ENCODE results near the gene WWOX. TPM values are rescaled to one million over a fixed set of nuclear protein-coding genes. Genes with fewer than 3 reads are reported as not detected.
"Not testable (repeated sequence)": the region's sequence is repeated elsewhere in the genome, so short reads cannot be mapped to it uniquely, and the experiment has no call there.

The WWOX gene
- total and polyA plus RNA-seq, 4 experiments from 2014 or later: 10.4 to 23.1 (median 17.5) TPM

GRCh38 chr16:79045191-79045590 lies 945.7 kb downstream of the WWOX start:
- POLR2A ChIA-PET (ENCODE audit: partially characterized antibody): interaction anchor here (0.6 kb wide), 1 partner anchor 145 kb away, joined by 3 read pairs; no protein-coding TSS in a partner anchor
- CTCF ChIA-PET (ENCODE audit: partially characterized antibody): interaction anchor here (0.6 to 2.1 kb wide), 3 partner anchors 11 to 1378 kb away, joined by 3 to 5 read pairs (median 5); no protein-coding TSS in a partner anchor
- no peaks in the 10 kb centered on the region for H3K27me3 Mint-ChIP-seq
- intact Hi-C loops (cut with micrococcal nuclease): no loop called here
- no peak overlapping the region for H3K27ac ChIP-seq (ENCODE audit: low read depth, low read length)
- no peaks in the 10 kb centered on the region for H3K27me3 ChIP-seq (ENCODE audit: insufficient read depth, low read length)
- peaks cover 20% of the 10 kb centered on the region for H3K4me1 ChIP-seq (ENCODE audit: insufficient read depth, low read length)
- no peak for DNase-seq
- H3K9me3 Mint-ChIP-seq: no peaks in the 10 kb centered on the region
- no peaks in the 10 kb centered on the region for H3K36me3 ChIP-seq (ENCODE audit: insufficient read depth, low read length)
- no peaks in the 10 kb centered on the region for H3K9me3 ChIP-seq (ENCODE audit: control insufficient read depth in 1 of 2, low read length in 2 of 2)
- no peak overlapping the region for H3K4me3 ChIP-seq (ENCODE audit: low read length in 2 of 2)
- no peak overlapping the region for H3K27ac Mint-ChIP-seq
- no peaks in the 10 kb centered on the region for H3K36me3 Mint-ChIP-seq
- peaks cover 24 to 29% (median 26%) of the 10 kb centered on the region in 4 donors for H3K4me1 Mint-ChIP-seq
- H3K4me3 Mint-ChIP-seq: no peak overlapping the region

DNA sequence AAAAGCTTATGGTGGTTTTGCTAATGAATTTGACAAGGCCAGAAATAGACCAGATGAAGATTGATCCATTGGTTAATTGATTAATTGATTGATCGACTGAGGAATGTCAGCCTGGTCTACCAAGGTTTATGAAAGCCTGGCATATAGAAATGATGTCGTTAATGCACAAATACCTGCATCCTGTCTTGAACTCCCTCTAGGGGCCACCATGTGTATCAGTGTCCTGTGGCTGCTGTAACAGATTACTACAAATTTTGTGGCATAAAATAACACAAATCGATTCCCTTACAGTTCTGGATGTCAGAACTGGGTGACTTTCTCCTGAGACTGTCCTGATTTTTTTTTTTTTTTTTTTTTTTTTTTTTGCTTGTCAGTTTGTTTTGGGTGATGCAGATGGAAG lies 947.9 kb downstream of the WWOX start:
- Histone ChIP-seq H3K4me1 (ENCODE audit: insufficient read depth, low read length) (peaks cover 19% of the 10 kb centered on the region), H3K27ac (ENCODE audit: low read depth, low read length) (no peak overlapping the region), H3K36me3 (ENCODE audit: insufficient read depth, low read length) (no peaks in the 10 kb centered on the region), H3K4me3 (ENCODE audit: low read length in 2 of 2) (no peak overlapping the region), H3K27me3 (ENCODE audit: insufficient read depth, low read length) (no peaks in the 10 kb centered on the region), H3K9me3 (ENCODE audit: control insufficient read depth in 1 of 2, low read length in 2 of 2) (no peaks in the 10 kb centered on the region)
- ChIA-PET CTCF (ENCODE audit: partially characterized antibody) (interaction anchor here (0.5 to 2.1 kb wide), 3 partner anchors 8 to 202 kb away, joined by 3 to 5 read pairs (median 4); no protein-coding TSS in a partner anchor), POLR2A (ENCODE audit: partially characterized antibody) (interaction anchor here (0.6 kb wide), 1 partner anchor 117 kb away, joined by 3 read pairs; no protein-coding TSS in a partner anchor)
- Mint-ChIP-seq H3K27ac (no peak overlapping the region), H3K9me3 (no peaks in the 10 kb centered on the region), H3K27me3 (no peaks in the 10 kb centered on the region), H3K4me3 (no peak overlapping the region), H3K36me3 (no peaks in the 10 kb centered on the region), H3K4me1 (peaks cover 22 to 25% (median 23%) of the 10 kb centered on the region in 4 donors)
- intact Hi-C loops (cut with micrococcal nuclease): loop anchor here (1.0 to 2.0 kb wide), 2 partner anchors 277 to 555 kb away; no protein-coding TSS in a partner anchor
- peak in 4 of 5 donors; percentile 14 to 38 (median 23) for DNase-seq

- Mint-ChIP-seq H3K27ac (peak overlapping the region in 1 of 7 donors; percentile 31), H3K36me3 (no peaks in the 10 kb centered on the region), H3K27me3 (no peaks in the 10 kb centered on the region), H3K4me1 (peaks cover 6 to 8% (median 7%) of the 10 kb centered on the region in 4 donors), H3K4me3 (no peak overlapping the region), H3K9me3 (no peaks in the 10 kb centered on the region)
- H3K9me3 ChIP-seq (ENCODE audit: control insufficient read depth in 1 of 2, low read length in 2 of 2): no peaks in the 10 kb centered on the region
- no peaks in the 10 kb centered on the region for H3K36me3 ChIP-seq (ENCODE audit: insufficient read depth, low read length)
- no peaks in the 10 kb centered on the region for H3K27me3 ChIP-seq (ENCODE audit: insufficient read depth, low read length)
- intact Hi-C loops (cut with micrococcal nuclease): no loop called here
- H3K27ac ChIP-seq (ENCODE audit: low read depth, low read length): no peak overlapping the region
- ChIA-PET POLR2A (ENCODE audit: partially characterized antibody) (no interaction called here), CTCF (ENCODE audit: partially characterized antibody) (interaction anchor here (2.0 kb wide), 1 partner anchor 553 kb away, joined by 8 read pairs; no protein-coding TSS in a partner anchor)
- DNase-seq: no peak
- peaks cover 2% of the 10 kb centered on the region for H3K4me1 ChIP-seq (ENCODE audit: insufficient read depth, low read length)
- no peak overlapping the region for H3K4me3 ChIP-seq (ENCODE audit: low read length in 2 of 2)
Observed at GRCh38 chr16:79049040-79049439, 949.6 kb downstream of the WWOX start.

DNA sequence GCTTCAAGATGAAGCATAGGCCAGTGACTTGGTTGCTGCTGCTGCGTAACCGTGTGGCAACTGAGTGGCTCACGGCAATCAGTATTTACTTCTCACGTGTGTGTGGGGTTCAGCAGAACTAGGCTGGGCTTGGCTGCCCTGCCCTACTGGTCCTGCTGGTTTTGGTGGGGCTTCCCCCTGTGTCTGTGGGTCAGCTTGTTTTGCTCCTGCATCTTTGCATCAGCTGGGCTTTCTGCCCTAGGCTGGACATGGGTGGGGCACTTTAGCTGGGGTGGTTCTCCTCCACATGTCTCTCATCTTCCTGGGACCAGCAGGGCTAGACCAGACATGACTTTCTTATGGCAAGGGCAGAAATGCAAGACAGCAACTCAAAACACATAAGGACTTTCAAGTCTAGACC lies 950.6 kb downstream of the WWOX start:
- H3K4me3 Mint-ChIP-seq: no peak overlapping the region
- Histone ChIP-seq H3K4me1 (ENCODE audit: insufficient read depth, low read length) (no peaks in the 10 kb centered on the region), H3K27ac (ENCODE audit: low read depth, low read length) (no peak overlapping the region), H3K27me3 (ENCODE audit: insufficient read depth, low read length) (no peaks in the 10 kb centered on the region), H3K4me3 (ENCODE audit: low read length in 2 of 2) (no peak overlapping the region), H3K36me3 (ENCODE audit: insufficient read depth, low read length) (no peaks in the 10 kb centered on the region), H3K9me3 (ENCODE audit: control insufficient read depth in 1 of 2, low read length in 2 of 2) (no peaks in the 10 kb centered on the region)
- no peak overlapping the region for H3K27ac Mint-ChIP-seq
- CTCF ChIA-PET (ENCODE audit: partially characterized antibody): interaction anchor here (0.8 to 2.0 kb wide), 2 partner anchors 23 to 552 kb away, joined by 3 to 8 read pairs; no protein-coding TSS in a partner anchor
- H3K36me3 Mint-ChIP-seq: no peaks in the 10 kb centered on the region
- intact Hi-C loops (cut with micrococcal nuclease): no loop called here
- POLR2A ChIA-PET (ENCODE audit: partially characterized antibody): no interaction called here
- no peaks in the 10 kb centered on the region for H3K9me3 Mint-ChIP-seq
- peaks cover 0 to 4% (median 2%) of the 10 kb centered on the region in 4 donors for H3K4me1 Mint-ChIP-seq
- no peak for DNase-seq
- no peaks in the 10 kb centered on the region for H3K27me3 Mint-ChIP-seq

GRCh38 chr16:79051313-79051712 lies 951.9 kb downstream of the WWOX start:
- Mint-ChIP-seq H3K9me3 (peaks cover 0 to 3% (median 0%) of the 10 kb centered on the region in 8 donors), H3K27me3 (no peaks in the 10 kb centered on the region), H3K27ac (no peak overlapping the region), H3K4me1 (peaks cover 0 to 4% (median 2%) of the 10 kb centered on the region in 4 donors), H3K36me3 (no peaks in the 10 kb centered on the region), H3K4me3 (no peak overlapping the region)
- Histone ChIP-seq H3K36me3 (ENCODE audit: insufficient read depth, low read length) (no peaks in the 10 kb centered on the region), H3K4me1 (ENCODE audit: insufficient read depth, low read length) (no peaks in the 10 kb centered on the region), H3K9me3 (ENCODE audit: control insufficient read depth in 1 of 2, low read length in 2 of 2) (no peaks in the 10 kb centered on the region), H3K27ac (ENCODE audit: low read depth, low read length) (no peak overlapping the region), H3K27me3 (ENCODE audit: insufficient read depth, low read length) (no peaks in the 10 kb centered on the region), H3K4me3 (ENCODE audit: low read length in 2 of 2) (no peak overlapping the region)
- intact Hi-C loops (cut with micrococcal nuclease): no loop called here
- POLR2A ChIA-PET (ENCODE audit: partially characterized antibody): no interaction called here
- CTCF ChIA-PET (ENCODE audit: partially characterized antibody): no interaction called here
- no peak for DNase-seq

GRCh38 chr16:79052198-79052597 lies 952.7 kb downstream of the WWOX start:
- H3K36me3 Mint-ChIP-seq; H3K9me3 Mint-ChIP-seq; H3K4me3 ChIP-seq (ENCODE audit: low read length in 2 of 2); H3K4me1 Mint-ChIP-seq; intact Hi-C loops (cut with micrococcal nuclease); DNase-seq; POLR2A ChIA-PET (ENCODE audit: partially characterized antibody); H3K4me3 Mint-ChIP-seq; CTCF ChIA-PET (ENCODE audit: partially characterized antibody); H3K9me3 ChIP-seq (ENCODE audit: control insufficient read depth in 1 of 2, low read length in 2 of 2); H3K36me3 ChIP-seq (ENCODE audit: insufficient read depth, low read length); H3K27me3 ChIP-seq (ENCODE audit: insufficient read depth, low read length); H3K27me3 Mint-ChIP-seq; H3K27ac ChIP-seq (ENCODE audit: low read depth, low read length); H3K27ac Mint-ChIP-seq; H3K4me1 ChIP-seq (ENCODE audit: insufficient read depth, low read length): not testable (repeated sequence)

GRCh38 chr16:79053577-79053976 lies 954.1 kb downstream of the WWOX start:
- Histone ChIP-seq H3K27ac (ENCODE audit: low read depth, low read length) (no peak overlapping the region), H3K36me3 (ENCODE audit: insufficient read depth, low read length) (no peaks in the 10 kb centered on the region), H3K27me3 (ENCODE audit: insufficient read depth, low read length) (no peaks in the 10 kb centered on the region), H3K4me3 (ENCODE audit: low read length in 2 of 2) (no peak overlapping the region), H3K4me1 (ENCODE audit: insufficient read depth, low read length) (no peaks in the 10 kb centered on the region), H3K9me3 (ENCODE audit: control insufficient read depth in 1 of 2, low read length in 2 of 2) (no peaks in the 10 kb centered on the region)
- Mint-ChIP-seq H3K4me1 (no peaks in the 10 kb centered on the region), H3K9me3 (peaks cover 0 to 3% (median 0%) of the 10 kb centered on the region in 8 donors), H3K4me3 (no peak overlapping the region), H3K27me3 (no peaks in the 10 kb centered on the region), H3K27ac (no peak overlapping the region), H3K36me3 (no peaks in the 10 kb centered on the region)
- DNase-seq: no peak
- ChIA-PET POLR2A (ENCODE audit: partially characterized antibody) (no interaction called here), CTCF (ENCODE audit: partially characterized antibody) (no interaction called here)
- intact Hi-C loops (cut with micrococcal nuclease): no loop called here
